KOPT-K1 (cell line): ENCODE results near the gene OR6P1.

Experiments used
- H3K27ac ChIP-seq: fragments of 200-600 bp; sonication (generic); 2 replicates; pipeline ENCODE4 v1.5.1; 2016; ENCODE audit warnings: antibody characterized with exemption, mild to moderate bottlenecking, low read depth, low read length; ENCODE audit not compliant: poor library complexity, severe bottlenecking
- H3K36me3 ChIP-seq: fragments of 200-600 bp; sonication (generic); 2 replicates; pipeline ENCODE4 v1.5.1; 2017; ENCODE audit warnings: antibody characterized with exemption, mild to moderate bottlenecking, low read length, moderate library complexity; ENCODE audit not compliant: insufficient read depth
- H3K9me3 ChIP-seq: fragments of 200-600 bp; sonication (generic); 2 replicates; pipeline ENCODE4 v1.5.1; 2017; ENCODE audit warnings: antibody characterized with exemption, low read length, mild to moderate bottlenecking; ENCODE audit not compliant: insufficient read depth, poor library complexity, severe bottlenecking

OR6P1 gene

GRCh38 chr1:158547533-158547932 is 22.8 kb downstream of the OR6P1 start:
- H3K36me3 ChIP-seq: no peaks in the 10 kb centered on the region
- no peak overlapping the region for H3K27ac ChIP-seq
- H3K9me3 ChIP-seq: no peaks in the 10 kb centered on the region

DNA sequence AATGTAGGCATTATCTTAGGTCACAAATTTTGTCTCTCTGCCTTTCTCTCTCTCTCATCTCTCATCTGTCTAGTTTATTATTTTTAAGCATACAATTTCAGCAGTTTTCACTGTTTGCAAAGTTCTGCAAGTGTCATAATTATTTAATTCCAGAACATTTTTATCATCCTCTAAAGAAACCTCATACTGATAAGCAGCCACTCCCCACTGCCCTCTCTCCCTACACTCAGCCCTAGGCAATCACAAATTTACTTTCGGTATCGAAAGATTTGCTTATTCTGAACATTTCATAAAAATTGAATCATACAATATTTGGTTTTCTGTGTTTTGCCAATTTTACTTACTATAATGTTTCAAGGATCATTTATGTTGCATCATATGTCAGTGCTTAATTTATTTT is 32.8 kb downstream of the OR6P1 start:
- no peaks in the 10 kb centered on the region for H3K9me3 ChIP-seq
- H3K27ac ChIP-seq: no peak overlapping the region
- no peaks in the 10 kb centered on the region for H3K36me3 ChIP-seq

DNA sequence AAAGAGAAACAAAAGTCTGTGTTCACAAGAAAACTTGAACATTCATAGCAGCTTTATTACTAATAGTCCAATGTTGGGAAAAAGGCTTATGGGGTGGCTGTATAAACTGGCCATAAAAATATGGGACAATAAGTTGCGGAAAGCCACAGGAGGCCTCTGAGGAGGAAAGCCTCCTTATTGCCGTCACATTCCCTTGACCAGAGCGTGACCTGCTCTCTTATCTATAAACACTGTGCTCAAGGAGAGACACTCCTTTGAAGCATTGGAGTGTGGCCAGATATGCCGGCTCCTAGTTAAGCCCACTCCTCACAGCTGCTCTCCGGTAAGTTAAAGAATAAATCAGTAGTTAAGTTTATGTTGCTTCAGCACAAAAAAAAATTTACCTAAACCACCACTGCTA is 35.9 kb downstream of the OR6P1 start:
- no peak overlapping the region for H3K27ac ChIP-seq
- H3K36me3 ChIP-seq: no peaks in the 10 kb centered on the region
- no peaks in the 10 kb centered on the region for H3K9me3 ChIP-seq

DNA sequence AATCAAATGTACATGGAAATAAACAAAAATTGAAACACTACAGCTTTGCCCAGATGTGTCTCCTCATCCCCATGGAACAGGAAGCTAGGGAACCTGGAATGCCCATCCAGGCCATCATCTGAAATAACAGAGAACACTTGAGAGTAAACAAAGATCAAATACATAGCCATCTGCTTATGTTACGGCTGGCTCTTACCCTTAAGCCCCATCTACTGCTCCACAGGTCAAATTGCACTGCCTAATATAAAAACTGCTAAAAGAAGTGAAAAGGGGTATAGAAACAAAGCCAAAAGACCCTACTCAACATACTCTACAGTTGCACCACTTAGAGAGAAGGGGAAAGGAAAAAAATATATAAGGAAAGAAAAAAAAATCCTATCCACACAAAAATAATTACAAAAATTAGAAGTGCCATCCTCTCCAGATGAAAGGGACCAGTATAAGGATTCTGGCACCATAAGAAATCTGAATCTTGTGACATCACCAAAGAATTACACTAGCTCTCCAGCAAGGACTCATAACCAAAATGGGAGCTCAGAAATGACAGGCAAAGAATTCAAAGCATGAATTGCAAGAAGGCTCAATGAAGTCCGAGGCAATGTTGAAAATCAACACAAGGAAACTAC is 43.1 kb downstream of the OR6P1 start:
- Histone ChIP-seq H3K9me3 (no peaks in the 10 kb centered on the region), H3K36me3 (no peaks in the 10 kb centered on the region), H3K27ac (no peak overlapping the region)

- H3K9me3 ChIP-seq: no peaks in the 10 kb centered on the region
- no peaks in the 10 kb centered on the region for H3K36me3 ChIP-seq
- no peak overlapping the region for H3K27ac ChIP-seq
Measured at GRCh38 chr1:158521666-158522058, 48.7 kb downstream of the OR6P1 start.

- Histone ChIP-seq H3K36me3 (no peaks in the 10 kb centered on the region), H3K9me3 (no peaks in the 10 kb centered on the region), H3K27ac (no peak overlapping the region)
Measured at GRCh38 chr1:158520955-158521665, 49.3 kb downstream of the OR6P1 start.

GRCh38 chr1:158520021-158520420 is 50.4 kb downstream of the OR6P1 start:
- Histone ChIP-seq H3K9me3 (no peaks in the 10 kb centered on the region), H3K27ac (no peak overlapping the region), H3K36me3 (no peaks in the 10 kb centered on the region)

GRCh38 chr1:158516966-158517365 is 53.4 kb downstream of the OR6P1 start:
- no peak overlapping the region for H3K27ac ChIP-seq
- H3K9me3 ChIP-seq: no peaks in the 10 kb centered on the region
- no peaks in the 10 kb centered on the region for H3K36me3 ChIP-seq
